Lower lobe of right lung (tissue), 2 donors: ENCODE data around the gene AIMP2. TPM values are rescaled to one million over a fixed set of nuclear protein-coding genes. Genes with fewer than 3 reads are reported as not detected.

Experiments used
- ATAC-seq, 2 donors: fragments of 200-7000 bp; cut with Tn5 transposase; one replicate each; pipeline ENCODE4 v1.9.1; 2020 to 2022; ENCODE audit warnings: mild to moderate bottlenecking in 2 of 2, moderate library complexity in 2 of 2
- DNase-seq: peaks from one replicate; pipeline ENCODE4 v3.0.0-alpha.2; 2020
- H3K27ac ChIP-seq: fragments of 200-600 bp; one replicate; pipeline ENCODE4 v1.8.0; 2022
- H3K27me3 ChIP-seq: fragments of 200-600 bp; one replicate; pipeline ENCODE4 v1.8.0; 2022; ENCODE audit warnings: low read depth
- H3K36me3 ChIP-seq: fragments of 200-600 bp; one replicate; pipeline ENCODE4 v1.8.0; 2022; ENCODE audit warnings: mild to moderate bottlenecking
- H3K4me1 ChIP-seq: fragments of 200-600 bp; one replicate; pipeline ENCODE4 v1.8.0; 2022
- H3K4me3 ChIP-seq: fragments of 200-600 bp; one replicate; pipeline ENCODE4 v1.8.0; 2022; ENCODE audit warnings: mild to moderate bottlenecking
- H3K9me3 ChIP-seq: fragments of 200-600 bp; one replicate; pipeline ENCODE4 v1.8.0; 2022
- intact Hi-C: fragments of 100-400 bp; cut with DNase I; formaldehyde crosslinking; loops from one replicate; pipeline ENCODE4 v1.11.0; 2022
- total RNA-seq: library from RNA; stranded (reverse); fragmentation: NEBNext Ultra II Directional; extraction: Animal tissue kit (Norgen Biotek cat#: 25700); gene quantifications from one replicate; pipeline ENCODE4 v1.2.1, GENCODE V29; 2021
- TF ChIP-seq, protein P1 (sequence below): fragments of 200-600 bp; IDR thresholded peaks from one replicate; pipeline ENCODE4 v1.8.0; 2022; ENCODE audit warnings: antibody characterized with exemption, mild to moderate bottlenecking
- donor health status: DM: no; HTN: yes; CAD: no; lungs with severe emphysema.

The AIMP2 gene
- total RNA-seq, 1 donor from 2014 or later: 17.4 TPM

DNA sequence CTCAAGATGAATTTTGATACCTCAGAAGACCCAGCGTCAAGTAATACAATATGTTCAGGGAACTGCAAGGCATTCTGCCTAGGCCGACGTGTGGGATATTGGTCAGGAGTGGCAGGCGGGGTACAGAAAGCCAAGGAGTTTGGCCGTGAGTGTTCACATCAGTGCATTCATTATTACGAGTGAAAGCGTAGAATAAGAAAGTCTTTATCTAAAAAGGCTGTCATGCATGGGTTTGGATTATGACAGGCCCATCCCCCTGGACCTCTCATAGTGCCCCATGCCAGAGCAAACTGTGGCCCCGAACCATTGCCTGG lies 7.5 kb downstream of the AIMP2 start:
- Histone ChIP-seq H3K4me3 (no peak overlapping the region), H3K4me1 (peaks cover 21% of the 10 kb centered on the region), H3K9me3 (no peaks in the 10 kb centered on the region), H3K27ac (no peak overlapping the region), H3K36me3 (peaks cover 67% of the 10 kb centered on the region), H3K27me3 (no peaks in the 10 kb centered on the region)
- intact Hi-C loops: no loop called here
- no peak for ATAC-seq
- TF ChIP-seq, protein P1, sequence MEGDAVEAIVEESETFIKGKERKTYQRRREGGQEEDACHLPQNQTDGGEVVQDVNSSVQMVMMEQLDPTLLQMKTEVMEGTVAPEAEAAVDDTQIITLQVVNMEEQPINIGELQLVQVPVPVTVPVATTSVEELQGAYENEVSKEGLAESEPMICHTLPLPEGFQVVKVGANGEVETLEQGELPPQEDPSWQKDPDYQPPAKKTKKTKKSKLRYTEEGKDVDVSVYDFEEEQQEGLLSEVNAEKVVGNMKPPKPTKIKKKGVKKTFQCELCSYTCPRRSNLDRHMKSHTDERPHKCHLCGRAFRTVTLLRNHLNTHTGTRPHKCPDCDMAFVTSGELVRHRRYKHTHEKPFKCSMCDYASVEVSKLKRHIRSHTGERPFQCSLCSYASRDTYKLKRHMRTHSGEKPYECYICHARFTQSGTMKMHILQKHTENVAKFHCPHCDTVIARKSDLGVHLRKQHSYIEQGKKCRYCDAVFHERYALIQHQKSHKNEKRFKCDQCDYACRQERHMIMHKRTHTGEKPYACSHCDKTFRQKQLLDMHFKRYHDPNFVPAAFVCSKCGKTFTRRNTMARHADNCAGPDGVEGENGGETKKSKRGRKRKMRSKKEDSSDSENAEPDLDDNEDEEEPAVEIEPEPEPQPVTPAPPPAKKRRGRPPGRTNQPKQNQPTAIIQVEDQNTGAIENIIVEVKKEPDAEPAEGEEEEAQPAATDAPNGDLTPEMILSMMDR: no peak
- DNase-seq: no peak

DNA sequence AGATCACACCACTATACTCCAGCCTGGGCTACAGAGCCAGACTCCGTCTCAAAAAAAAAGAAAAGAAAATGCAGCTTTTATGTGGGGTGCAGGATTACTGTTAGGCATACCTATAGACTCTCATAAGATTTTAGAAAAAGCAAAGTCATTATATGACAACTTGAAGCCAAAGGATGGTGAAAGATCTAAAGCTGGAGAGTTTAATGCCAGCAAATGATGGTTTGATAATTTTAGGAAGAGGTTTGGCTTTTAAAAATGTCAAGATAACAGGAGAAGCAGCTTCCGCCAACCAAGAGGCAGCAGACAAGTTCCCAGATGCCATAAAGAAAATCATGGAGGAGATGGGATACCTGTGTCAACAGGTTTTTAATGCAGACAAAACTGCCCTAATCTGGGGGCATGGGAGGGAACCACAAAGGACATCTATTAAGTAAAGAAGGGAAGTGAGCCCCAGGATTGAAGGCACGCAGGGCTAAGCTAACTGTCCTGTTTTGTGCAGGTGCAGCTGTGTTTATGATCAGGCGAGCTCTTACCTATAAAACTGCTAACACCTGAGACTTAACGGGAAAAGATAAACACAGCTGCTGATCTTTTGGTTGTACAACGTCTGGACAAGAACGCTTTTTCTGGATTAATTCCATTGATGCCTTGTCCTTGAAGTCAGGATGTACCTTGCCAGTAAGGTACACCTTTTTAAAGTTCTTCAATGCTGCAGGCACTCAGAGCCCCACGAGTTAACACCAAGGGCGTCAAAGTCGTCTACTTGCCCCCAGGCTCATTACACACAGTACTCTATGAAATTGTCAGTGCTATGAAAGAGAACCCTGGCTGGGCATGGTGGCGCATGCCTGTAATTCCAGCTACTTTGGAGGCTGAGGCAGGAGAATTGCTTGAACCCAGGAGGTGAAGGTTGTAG lies 11.6 kb downstream of the AIMP2 start:
- H3K27ac ChIP-seq: no peak overlapping the region
- H3K36me3 ChIP-seq: peaks cover 100% of the 10 kb centered on the region
- ATAC-seq (no peak), DNase-seq (no peak)
- no peaks in the 10 kb centered on the region for H3K27me3 ChIP-seq
- H3K9me3 ChIP-seq: no peaks in the 10 kb centered on the region
- intact Hi-C loops: no loop called here
- H3K4me3 ChIP-seq: no peak overlapping the region
- H3K4me1 ChIP-seq: peaks cover 9% of the 10 kb centered on the region
- TF ChIP-seq, protein P1: no peak

DNA sequence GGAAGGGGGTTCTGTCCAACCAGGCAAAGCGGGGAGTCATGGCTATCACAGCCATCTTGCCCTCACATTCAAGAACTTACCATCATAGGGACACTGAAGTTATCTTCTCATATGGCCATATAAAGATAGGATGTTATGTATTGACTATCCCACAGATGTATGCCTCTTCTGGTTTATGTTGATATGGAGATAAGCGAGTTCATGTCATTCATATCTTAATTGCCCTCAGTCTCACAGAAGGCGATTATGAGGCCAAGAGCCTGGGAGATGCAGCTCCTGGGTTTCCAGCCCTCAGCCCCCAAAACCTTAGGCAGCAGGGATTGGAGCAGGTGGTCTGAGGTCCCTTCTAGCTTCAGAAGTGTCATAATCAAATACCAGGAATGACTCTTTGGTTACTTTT lies 13.6 kb downstream of the AIMP2 start:
- H3K4me3 ChIP-seq: no peak overlapping the region
- no peak for ATAC-seq
- no peaks in the 10 kb centered on the region for H3K27me3 ChIP-seq
- DNase-seq: no peak
- peaks cover 10% of the 10 kb centered on the region for H3K4me1 ChIP-seq
- H3K27ac ChIP-seq: no peak overlapping the region
- TF ChIP-seq, protein P1: no peak
- H3K36me3 ChIP-seq: peaks cover 100% of the 10 kb centered on the region
- H3K9me3 ChIP-seq: no peaks in the 10 kb centered on the region
- intact Hi-C loops: no loop called here

DNA sequence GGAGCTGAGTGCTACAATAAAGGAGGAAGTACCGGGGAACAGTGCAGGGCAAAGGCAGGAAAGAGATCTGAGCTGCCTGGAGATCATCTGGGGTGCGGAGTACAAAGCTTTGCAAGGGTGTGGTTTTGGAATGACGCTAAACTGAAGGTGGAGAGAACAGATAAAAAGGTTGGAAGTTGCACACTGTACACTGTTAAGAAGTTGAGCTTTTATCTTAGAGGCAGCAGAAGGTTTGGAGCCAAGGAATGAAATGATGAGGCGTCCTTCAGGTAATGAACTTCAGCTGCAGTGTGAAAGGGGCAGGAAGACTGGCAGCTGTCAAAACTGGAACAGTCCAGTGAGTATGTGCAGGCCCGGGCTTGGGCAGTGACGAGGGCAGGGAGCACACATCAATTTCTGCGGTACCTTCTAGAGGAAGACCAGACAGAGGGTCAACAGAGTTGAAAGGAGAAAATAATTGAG lies 14.9 kb downstream of the AIMP2 start:
- TF ChIP-seq, protein P1: no peak
- DNase-seq: no peak

DNA sequence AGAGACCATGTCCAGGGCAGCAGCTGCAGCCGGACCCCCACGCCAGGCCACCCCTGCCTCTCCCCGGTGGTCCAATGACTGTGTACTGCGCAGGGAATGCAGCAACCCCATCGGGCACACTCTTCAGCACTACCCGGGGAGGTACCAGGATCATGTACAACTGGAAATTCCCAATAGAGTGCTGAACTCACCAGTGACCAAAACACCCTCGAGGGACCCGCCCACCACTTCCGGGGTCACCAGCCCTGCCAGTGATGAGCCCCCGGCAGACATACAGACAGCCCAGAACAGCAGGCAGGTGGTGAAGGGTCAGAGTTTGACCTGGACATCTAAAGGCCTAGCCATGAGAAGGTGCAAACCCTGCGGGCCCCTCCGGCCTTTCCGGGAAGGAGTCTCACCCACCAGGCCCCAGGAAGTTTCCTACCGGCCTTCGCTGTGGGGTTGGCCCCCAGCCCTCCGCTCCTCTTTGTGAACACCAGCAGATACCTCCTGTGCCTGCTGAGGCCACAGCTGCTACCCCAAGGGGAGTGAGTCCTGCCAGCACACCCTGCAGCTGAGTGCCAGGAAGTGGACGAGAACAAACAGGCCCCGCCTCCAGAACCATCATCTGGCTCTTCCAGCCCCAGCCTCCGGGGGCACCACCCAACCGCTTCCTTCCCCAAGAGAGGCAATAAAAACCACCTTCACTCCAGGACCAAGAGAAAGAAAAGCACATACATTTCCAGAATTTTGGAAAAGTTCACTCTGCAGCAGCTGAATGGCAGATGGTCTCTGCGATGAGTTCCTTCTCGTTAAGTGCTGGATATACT lies 17.1 kb downstream of the AIMP2 start:
- no peaks in the 10 kb centered on the region for H3K9me3 ChIP-seq
- peaks cover 10% of the 10 kb centered on the region for H3K4me1 ChIP-seq
- TF ChIP-seq, protein P1: peak; percentile 38
- peaks cover 100% of the 10 kb centered on the region for H3K36me3 ChIP-seq
- H3K27me3 ChIP-seq: no peaks in the 10 kb centered on the region
- DNase-seq: peak; percentile 85
- peak overlapping the region; percentile 77 for H3K27ac ChIP-seq
- peak overlapping the region; percentile 43 for H3K4me3 ChIP-seq
- intact Hi-C loops: no loop called here
- ATAC-seq: peak; percentile 91

More for the DNA sequence above, 14.9 kb downstream of the AIMP2 start:
- no peak for ATAC-seq
- Histone ChIP-seq H3K9me3 (no peaks in the 10 kb centered on the region), H3K27me3 (no peaks in the 10 kb centered on the region), H3K36me3 (peaks cover 100% of the 10 kb centered on the region), H3K4me3 (no peak overlapping the region), H3K27ac (no peak overlapping the region), H3K4me1 (peaks cover 10% of the 10 kb centered on the region)
- intact Hi-C loops: no loop called here
